RWPE2 (cell line): ENCODE results near the gene CEACAM20.
A peak's percentile ranks its signal among the peaks of the same experiment; 100 is the strongest.
"Not testable (repeated sequence)": the region's sequence is repeated elsewhere in the genome, so short reads cannot be mapped to it uniquely, and the experiment has no call there.

Source experiments
- ATAC-seq: fragments of 200-7000 bp; cut with Tn5 transposase; 3 replicates; pipeline ENCODE4 v1.9.1; 2021; ENCODE audit warnings: low read depth
- DNase-seq: peaks from one replicate; pipeline ENCODE4 v3.0.0-alpha.2; 2020; ENCODE audit warnings: low spot score
- H3K27ac ChIP-seq: fragments of 450-650 bp; 2 replicates; pipeline ENCODE4 v1.5.1; 2017; ENCODE audit warnings: mild to moderate bottlenecking; ENCODE audit not compliant: poor library complexity, severe bottlenecking
- H3K27me3 ChIP-seq: fragments of 250-450 bp; sonication (Bioruptor Pico); 2 replicates; pipeline ENCODE4 v1.5.1; 2021; ENCODE audit warnings: mild to moderate bottlenecking, moderate library complexity; ENCODE audit not compliant: insufficient read depth, poor library complexity, severe bottlenecking
- H3K36me3 ChIP-seq: fragments of 250-450 bp; sonication (Bioruptor Pico); 2 replicates; pipeline ENCODE4 v1.5.1; 2020; ENCODE audit warnings: low read depth, mild to moderate bottlenecking, moderate library complexity
- H3K4me1 ChIP-seq: fragments of 250-450 bp; sonication (Bioruptor Pico); 2 replicates; pipeline ENCODE4 v1.5.1; 2021; ENCODE audit warnings: mild to moderate bottlenecking, moderate library complexity; ENCODE audit not compliant: insufficient read depth, poor library complexity, severe bottlenecking
- H3K4me3 ChIP-seq: fragments of 250-450 bp; sonication (Bioruptor Pico); 2 replicates; pipeline ENCODE4 v1.5.1; 2021; ENCODE audit warnings: mild to moderate bottlenecking, moderate library complexity; ENCODE audit not compliant: severe bottlenecking
- H3K9me3 ChIP-seq: fragments of 250-450 bp; sonication (Bioruptor Pico); 2 replicates; pipeline ENCODE4 v1.5.1; 2021; ENCODE audit warnings: mild to moderate bottlenecking, moderate library complexity; ENCODE audit not compliant: severe bottlenecking
- CTCF ChIP-seq: fragments of 450-650 bp; IDR thresholded peaks from one replicate; pipeline ENCODE4 v1.5.1; 2017; ENCODE audit warnings: mild to moderate bottlenecking, moderate library complexity; ENCODE audit not compliant: poor library complexity, severe bottlenecking

Gene CEACAM20

GRCh38 chr19:44539991-44540390 lies 10.5 kb upstream of the CEACAM20 start:
- H3K36me3 ChIP-seq, result no peaks in the 10 kb centered on the region
- no peak overlapping the region for H3K4me3 ChIP-seq
- DNase-seq (no peak), ATAC-seq (no peak)
- no peak for TF ChIP-seq CTCF
- H3K9me3 ChIP-seq, result no peaks in the 10 kb centered on the region
- H3K27ac ChIP-seq, result no peak overlapping the region
- H3K4me1 ChIP-seq, result no peaks in the 10 kb centered on the region
- H3K27me3 ChIP-seq, result no peaks in the 10 kb centered on the region

DNA sequence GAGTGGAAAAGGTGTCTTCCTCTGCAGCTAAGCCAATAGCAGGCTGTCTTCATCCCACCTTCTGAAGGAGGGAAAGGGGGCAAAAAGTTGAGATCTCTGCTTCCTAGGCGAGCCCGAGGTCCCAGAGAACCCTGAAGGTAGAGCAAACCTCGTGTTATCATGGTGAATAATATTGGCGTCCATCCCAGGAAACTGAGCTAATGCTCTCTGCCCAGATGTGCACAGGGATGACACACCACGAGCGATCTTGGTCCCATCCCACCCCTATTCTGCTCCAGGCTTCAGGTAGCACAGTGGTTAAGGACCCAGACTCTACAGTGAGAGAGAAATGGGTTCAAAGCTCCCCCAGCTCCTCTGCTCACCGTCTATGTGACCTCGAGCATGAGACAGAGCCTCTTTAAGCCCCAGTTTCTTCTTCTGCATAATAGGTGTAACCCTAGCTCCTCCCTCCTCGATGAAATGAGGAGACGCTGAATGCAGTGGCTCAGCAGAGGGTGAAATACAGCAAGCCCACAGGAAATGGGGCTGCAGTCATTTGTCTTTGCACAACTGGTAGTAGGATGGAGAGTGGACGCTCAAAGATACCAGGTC lies 9.9 kb upstream of the CEACAM20 start:
- Histone ChIP-seq H3K27me3 (no peaks in the 10 kb centered on the region), H3K9me3 (no peaks in the 10 kb centered on the region), H3K4me3 (no peak overlapping the region), H3K36me3 (no peaks in the 10 kb centered on the region), H3K27ac (no peak overlapping the region), H3K4me1 (no peaks in the 10 kb centered on the region)
- no peak for TF ChIP-seq CTCF
- ATAC-seq, result peak; percentile 71
- DNase-seq, result no peak

DNA sequence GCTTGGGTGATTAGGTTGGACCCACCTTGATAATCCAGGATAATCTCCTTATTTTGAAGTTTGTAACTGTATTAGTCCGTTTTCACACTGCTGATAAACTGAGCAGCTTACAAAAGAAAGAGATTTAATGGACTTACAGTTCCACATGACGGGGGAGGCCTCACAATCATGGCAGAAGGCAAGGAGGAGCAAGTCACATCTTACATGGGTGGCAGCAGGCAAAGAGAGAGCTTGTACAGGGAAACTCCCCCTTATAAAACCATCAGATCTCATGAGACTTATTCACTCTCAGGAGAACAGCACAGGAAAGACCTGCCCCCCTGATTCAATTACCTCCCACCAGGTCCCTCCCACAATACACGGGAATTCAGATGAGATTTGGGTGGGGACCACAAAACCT lies 5.9 kb upstream of the CEACAM20 start:
- not testable (repeated sequence) for H3K4me1 ChIP-seq, H3K9me3 ChIP-seq

GRCh38 chr19:44532819-44533218 lies 3.3 kb upstream of the CEACAM20 start:
- H3K4me1 ChIP-seq, result no peaks in the 10 kb centered on the region
- no peak for TF ChIP-seq CTCF
- no peak for ATAC-seq
- no peaks in the 10 kb centered on the region for H3K27me3 ChIP-seq
- H3K36me3 ChIP-seq, result no peaks in the 10 kb centered on the region
- no peak overlapping the region for H3K27ac ChIP-seq
- no peaks in the 10 kb centered on the region for H3K9me3 ChIP-seq
- no peak overlapping the region for H3K4me3 ChIP-seq
- no peak for DNase-seq

More for the DNA sequence above, 5.9 kb upstream of the CEACAM20 start:
- H3K27ac ChIP-seq, H3K27me3 ChIP-seq, H3K4me3 ChIP-seq, H3K36me3 ChIP-seq, DNase-seq, ATAC-seq: not testable (repeated sequence)

DNA sequence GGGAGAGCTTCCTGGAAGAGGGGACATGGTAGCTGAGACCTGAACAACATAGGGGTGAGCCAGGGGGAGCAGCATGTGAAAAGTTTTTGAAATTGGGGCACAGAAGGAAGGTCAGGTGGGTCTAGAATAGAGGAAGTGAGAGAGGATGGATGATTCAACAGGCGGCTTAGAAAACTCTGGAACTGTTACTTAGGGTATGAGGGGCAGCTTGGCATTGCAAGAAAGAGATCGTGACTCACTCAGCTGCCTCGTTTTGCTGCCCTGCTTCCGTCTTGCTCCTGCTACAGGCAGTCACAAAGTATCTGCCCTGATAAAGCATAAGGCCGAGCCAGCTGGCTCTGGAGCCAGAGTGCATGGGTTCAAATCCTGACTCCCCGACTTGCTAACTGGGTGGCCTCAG lies 1.3 kb upstream of the CEACAM20 start:
- no peaks in the 10 kb centered on the region for H3K36me3 ChIP-seq
- DNase-seq (no peak), ATAC-seq (peak; percentile 62; the same call in 2 of the 3 replicates)
- no peaks in the 10 kb centered on the region for H3K4me1 ChIP-seq
- H3K27me3 ChIP-seq, result no peaks in the 10 kb centered on the region
- H3K4me3 ChIP-seq, result no peak overlapping the region
- no peak overlapping the region for H3K27ac ChIP-seq
- H3K9me3 ChIP-seq, result no peaks in the 10 kb centered on the region
- no peak for TF ChIP-seq CTCF
